WTC11 (cell line): ENCODE measurements around the gene PPP1R14C.

ENCODE experiments used
- CTCF ChIP-seq: fragments of 200-600 bp; IDR thresholded peaks from 2 replicates; pipeline ENCODE4 v1.8.0; 2022; ENCODE audit warnings: antibody characterized with exemption
- GABPB1 ChIP-seq: sonication (generic); formaldehyde crosslinking; IDR thresholded peaks from 2 replicates; pipeline ENCODE4 v1.8.1; 2023; ENCODE audit warnings: mild to moderate bottlenecking, missing genetic modification reagents
- MAX ChIP-seq: sonication (generic); formaldehyde crosslinking; IDR thresholded peaks from 2 replicates; pipeline ENCODE4 v1.8.0; 2022; ENCODE audit warnings: mild to moderate bottlenecking, missing genetic modification reagents
- SP1 ChIP-seq: sonication (generic); formaldehyde crosslinking; conservative IDR thresholded peaks from 2 replicates; pipeline ENCODE4 v1.8.1; 2022; ENCODE audit warnings: missing genetic modification reagents
- TEAD4 ChIP-seq: sonication (generic); formaldehyde crosslinking; IDR thresholded peaks from 2 replicates; pipeline ENCODE4 v1.8.0; 2022; ENCODE audit warnings: mild to moderate bottlenecking, missing genetic modification reagents
- ZBTB21 ChIP-seq: sonication (generic); formaldehyde crosslinking; IDR thresholded peaks from 2 replicates; pipeline ENCODE4 v1.8.1; 2023; ENCODE audit warnings: mild to moderate bottlenecking, missing genetic modification reagents, borderline replicate concordance
- ZNF281 ChIP-seq: sonication (generic); formaldehyde crosslinking; IDR thresholded peaks from 2 replicates; pipeline ENCODE4 v1.8.0; 2023; ENCODE audit warnings: mild to moderate bottlenecking, missing genetic modification reagents

GRCh38 chr6:150142670-150143515 is at the start of gene PPP1R14C:
- TF ChIP-seq CTCF: no peak
- TF ChIP-seq MAX (CRISPR knock-in tag): no peak; the same call in 1 of the 2 replicates
- TF ChIP-seq ZNF281 (CRISPR knock-in tag): no peak
- TF ChIP-seq TEAD4 (CRISPR knock-in tag): no peak
- TF ChIP-seq SP1 (CRISPR knock-in tag): no peak; the same call in 1 of the 2 replicates
- no peak for TF ChIP-seq ZBTB21 (CRISPR knock-in tag)
- no peak for TF ChIP-seq GABPB1 (CRISPR knock-in tag)
